Measurements from ENCODE around the gene MYL12A.
A peak's percentile ranks its signal among the peaks of the same experiment; 100 is the strongest.

MYL12A gene

GRCh38 chr18:3297025-3297984 lies 49.7 kb downstream of the MYL12A start:
- peak; percentile 99 for ATAC-seq
- TF ChIP-seq PATZ1 (CRISPR knock-in tag; IDR thresholded peaks at IDR 0.05; ENCODE audit: borderline replicate concordance) (peak; percentile 36; the same call in 1 of the 2 replicates), CREB5 (CRISPR knock-in tag; IDR thresholded peaks at IDR 0.05; ENCODE audit: low read depth) (no peak)

GRCh38 chr18:3304832-3305231 lies 57.2 kb downstream of the MYL12A start:
- TF ChIP-seq ISL1 (CRISPR knock-in tag; IDR thresholded peaks at IDR 0.05) (no peak), ZFP30 (CRISPR knock-in tag; IDR thresholded peaks at IDR 0.05) (no peak)
- peak; percentile 20; the same call in 2 of the 3 replicates for ATAC-seq

- ATAC-seq, result peak; percentile 99
- TF ChIP-seq ISL1 (CRISPR knock-in tag; IDR thresholded peaks at IDR 0.05) (no peak), TOX (CRISPR knock-in tag; IDR thresholded peaks at IDR 0.05; ENCODE audit: borderline replicate concordance) (peak; percentile 30; the same call in 1 of the 2 replicates)
Measured at GRCh38 chr18:3305354-3305762, 57.8 kb downstream of the MYL12A start.
